OCI-LY3 (cell line): ENCODE measurements around the gene LMX1B.

Experiments
- CTCF ChIP-seq: fragments of 200-600, 300-600 bp; sonication (generic); IDR thresholded peaks from 2 replicates; pipeline ENCODE4 v1.5.1; 2014; ENCODE audit warnings: antibody characterized with exemption, low read length, low read depth
- EZH2phosphoT487 ChIP-seq: fragments of 200-600 bp; shearing (Covaris generic); IDR thresholded peaks from 2 replicates; pipeline ENCODE4 v1.6.1; 2018; ENCODE audit warnings: antibody characterized with exemption, mixed run types, low read depth

GRCh38 chr9:126697330-126697729 is 83.6 kb downstream of the LMX1B start:
- TF ChIP-seq CTCF (no peak), EZH2phosphoT487 (no peak)
